Uterus (tissue), 4 donors: ENCODE results near the gene UGT1A4. TPM values are rescaled to one million over a fixed set of nuclear protein-coding genes. Genes with fewer than 3 reads are reported as not detected.

Source experiments
- DNase-seq, 2 donors: peaks; one replicate each; pipeline ENCODE4 v3.0.0-alpha.2; 2019 to 2020
- H3K27ac ChIP-seq, 2 donors: fragments of 200-600 bp; sonication (generic); 1 replicate in 1 of 2; 2 replicates in 1 of 2; pipeline ENCODE4 v1.5.1; 2016 to 2018
- H3K27me3 ChIP-seq, 2 donors: fragments of 200-600 bp; sonication (generic); one replicate each; pipeline ENCODE4 v1.5.1; 2018 to 2019; ENCODE audit warnings: control low read depth in 1 of 2
- H3K36me3 ChIP-seq, 2 donors: fragments of 200-600 bp; sonication (generic); one replicate each; pipeline ENCODE4 v1.5.1; 2019; ENCODE audit warnings: control low read depth in 1 of 2
- H3K4me1 ChIP-seq, 2 donors: fragments of 200-600 bp; sonication (generic); one replicate each; pipeline ENCODE4 v1.5.1; 2018 to 2019; ENCODE audit warnings: control low read depth in 1 of 2
- H3K4me3 ChIP-seq, 2 donors: fragments of 200-600 bp; sonication (generic); 1 replicate in 1 of 2; 2 replicates in 1 of 2; pipeline ENCODE4 v1.5.1; 2018 to 2019; ENCODE audit warnings: mild to moderate bottlenecking in 1 of 2
- H3K9me3 ChIP-seq, 2 donors: fragments of 200-600 bp; sonication (generic); one replicate each; pipeline ENCODE4 v1.5.1; 2019; ENCODE audit warnings: control low read depth in 1 of 2
- POLR2A ChIP-seq, 2 donors: fragments of 450-650 bp; IDR thresholded peaks; one replicate each; pipeline ENCODE4 v1.6.1; 2016; ENCODE audit warnings: antibody characterized with exemption in 2 of 2, mild to moderate bottlenecking in 1 of 2, moderate library complexity in 1 of 2
- intact Hi-C: fragments of 100-400 bp; cut with DNase I; formaldehyde crosslinking; loops from one replicate; pipeline ENCODE4 v1.15.1; 2023; ENCODE audit warnings: low total_unique reads
- total RNA-seq, 4 donors: library from RNA; depleted of rRNA in 3 of 4; stranded (reverse); fragments of >200 nt in 3 of 4; gene quantifications; one replicate each; pipeline versions ENCODE4 v1.1.0 to v1.2.4, GENCODE V29; 2014 to 2023
- TF ChIP-seq, protein P1 (sequence below), 4 experiments: fragments of 200-600 bp in 2 of 4; fragments of 450-650 bp in 2 of 4; sonication (generic) in 2 of 4; IDR thresholded peaks; one replicate each; pipeline ENCODE4 v1.5.1; 2016 to 2019; ENCODE audit warnings: antibody characterized with exemption in 4 of 4, mild to moderate bottlenecking in 2 of 4, moderate library complexity in 1 of 4
- donor health status: DM: yes; HTN: yes; CAD: no.

The UGT1A4 gene
- not detected for total RNA-seq

DNA sequence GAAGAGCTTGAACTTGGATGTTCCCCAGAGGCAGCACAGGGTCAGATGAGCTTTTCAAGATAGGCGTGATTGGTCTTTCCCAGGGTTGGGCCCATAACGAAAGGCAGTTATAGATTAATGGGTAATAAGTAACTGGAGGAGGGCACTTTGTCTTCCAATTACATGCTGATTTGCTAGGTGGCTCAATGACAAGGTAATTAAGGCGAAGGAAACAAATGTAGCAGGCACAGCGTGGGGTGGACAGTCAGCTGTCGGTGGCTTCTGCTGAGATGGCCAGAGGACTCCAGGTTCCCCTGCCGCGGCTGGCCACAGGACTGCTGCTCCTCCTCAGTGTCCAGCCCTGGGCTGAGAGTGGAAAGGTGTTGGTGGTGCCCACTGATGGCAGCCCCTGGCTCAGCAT is at the start of gene UGT1A4:
Gene UGT1A4, plus strand, starts transcription at position 185 of the 400 bp plus-strand sequence. Its CDS starts 85 bp downstream, at position 270.
- TF ChIP-seq, protein P1, sequence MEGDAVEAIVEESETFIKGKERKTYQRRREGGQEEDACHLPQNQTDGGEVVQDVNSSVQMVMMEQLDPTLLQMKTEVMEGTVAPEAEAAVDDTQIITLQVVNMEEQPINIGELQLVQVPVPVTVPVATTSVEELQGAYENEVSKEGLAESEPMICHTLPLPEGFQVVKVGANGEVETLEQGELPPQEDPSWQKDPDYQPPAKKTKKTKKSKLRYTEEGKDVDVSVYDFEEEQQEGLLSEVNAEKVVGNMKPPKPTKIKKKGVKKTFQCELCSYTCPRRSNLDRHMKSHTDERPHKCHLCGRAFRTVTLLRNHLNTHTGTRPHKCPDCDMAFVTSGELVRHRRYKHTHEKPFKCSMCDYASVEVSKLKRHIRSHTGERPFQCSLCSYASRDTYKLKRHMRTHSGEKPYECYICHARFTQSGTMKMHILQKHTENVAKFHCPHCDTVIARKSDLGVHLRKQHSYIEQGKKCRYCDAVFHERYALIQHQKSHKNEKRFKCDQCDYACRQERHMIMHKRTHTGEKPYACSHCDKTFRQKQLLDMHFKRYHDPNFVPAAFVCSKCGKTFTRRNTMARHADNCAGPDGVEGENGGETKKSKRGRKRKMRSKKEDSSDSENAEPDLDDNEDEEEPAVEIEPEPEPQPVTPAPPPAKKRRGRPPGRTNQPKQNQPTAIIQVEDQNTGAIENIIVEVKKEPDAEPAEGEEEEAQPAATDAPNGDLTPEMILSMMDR (IDR thresholded peaks at IDR 0.05) = no peak
- TF ChIP-seq POLR2A (IDR thresholded peaks at IDR 0.05) = no peak
- Histone ChIP-seq H3K27ac (no peak within 1 kb of the TSS), H3K27me3 (no peaks in the 10 kb centered on the region), H3K4me1 (no peaks in the 10 kb centered on the region), H3K9me3 (no peaks in the 10 kb centered on the region), H3K4me3 (no peak within 1 kb of the TSS), H3K36me3 (no peaks in the 10 kb centered on the region)
- intact Hi-C loops = no loop called here
- no peak for DNase-seq

DNA sequence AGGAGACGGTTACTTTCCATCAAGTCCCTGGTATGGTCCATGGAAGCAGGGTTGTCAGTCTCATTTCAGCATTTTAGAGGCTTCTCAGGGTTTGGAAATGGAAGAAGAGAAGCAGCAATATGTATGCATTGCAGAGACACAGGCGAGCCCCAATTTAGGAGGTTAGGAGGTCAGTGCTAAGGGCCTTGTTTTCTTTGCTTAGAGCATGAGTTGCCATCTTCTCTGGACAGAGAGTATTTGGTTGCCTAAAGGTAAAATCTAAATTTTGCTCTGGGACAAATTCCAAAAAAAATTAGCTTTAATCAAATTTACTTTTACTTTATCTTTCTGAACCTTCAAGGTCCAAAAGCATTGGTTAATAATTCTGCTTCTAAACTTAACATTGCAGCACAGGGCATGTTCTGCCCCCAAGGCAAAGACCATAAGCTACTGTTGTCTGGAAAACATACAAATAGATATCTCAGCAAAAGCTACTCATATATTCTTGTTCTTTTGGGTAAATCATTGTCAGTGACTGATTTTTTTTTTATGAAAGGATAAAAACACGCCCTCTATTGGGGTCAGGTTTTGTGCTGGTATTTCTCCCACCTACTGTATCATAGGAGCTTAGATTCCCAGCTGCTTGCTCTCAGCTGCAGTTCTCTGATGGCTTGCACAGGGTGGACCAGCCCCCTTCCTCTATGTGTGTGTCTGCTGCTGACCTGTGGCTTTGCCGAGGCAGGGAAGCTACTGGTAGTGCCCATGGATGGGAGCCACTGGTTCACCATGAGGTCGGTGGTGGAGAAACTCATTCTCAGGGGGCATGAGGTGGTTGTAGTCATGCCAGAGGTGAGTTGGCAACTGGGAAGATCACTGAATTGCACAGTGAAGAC is 47.0 kb upstream of the UGT1A4 start, which contains the start of gene UGT1A9:
Gene UGT1A9, plus strand, starts transcription at position 609 of the 872 bp plus-strand sequence. Its CDS starts 37 bp downstream, at position 646.
- Histone ChIP-seq H3K36me3 (no peaks in the 10 kb centered on the region), H3K4me3 (no peak within 1 kb of the TSS), H3K4me1 (no peaks in the 10 kb centered on the region), H3K27me3 (no peaks in the 10 kb centered on the region), H3K27ac (no peak within 1 kb of the TSS), H3K9me3 (no peaks in the 10 kb centered on the region)
- DNase-seq = no peak
- intact Hi-C loops = no loop called here
- TF ChIP-seq, protein P1 (IDR thresholded peaks at IDR 0.05) = no peak
- TF ChIP-seq POLR2A (IDR thresholded peaks at IDR 0.05) = no peak

DNA sequence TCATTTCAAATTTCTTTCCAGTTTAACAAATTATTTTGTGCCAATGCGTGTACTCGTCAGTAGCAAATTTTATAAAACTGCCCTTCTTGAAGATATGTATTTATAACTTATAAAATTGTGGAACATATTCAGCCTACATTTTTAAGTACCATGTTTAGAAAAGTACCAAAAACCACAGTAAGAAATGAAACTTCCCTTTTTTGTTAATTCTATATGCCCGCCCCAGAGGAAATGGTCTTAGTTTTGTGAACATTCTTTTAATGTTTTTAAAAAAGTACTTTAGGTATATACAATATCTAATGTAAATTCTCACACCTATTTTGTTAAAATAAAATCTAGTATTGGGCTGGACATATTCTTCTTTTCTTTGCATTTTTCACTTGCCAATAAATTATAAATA is 45.6 kb upstream of the UGT1A4 start:
- no peaks in the 10 kb centered on the region for H3K36me3 ChIP-seq
- no peaks in the 10 kb centered on the region for H3K9me3 ChIP-seq
- H3K4me1 ChIP-seq = no peaks in the 10 kb centered on the region
- no peaks in the 10 kb centered on the region for H3K27me3 ChIP-seq
- TF ChIP-seq, protein P1 (IDR thresholded peaks at IDR 0.05) = no peak
- no peak for TF ChIP-seq POLR2A (IDR thresholded peaks at IDR 0.05)
- intact Hi-C loops = no loop called here
- DNase-seq = no peak
- H3K27ac ChIP-seq = no peak overlapping the region
- H3K4me3 ChIP-seq = no peak overlapping the region

DNA sequence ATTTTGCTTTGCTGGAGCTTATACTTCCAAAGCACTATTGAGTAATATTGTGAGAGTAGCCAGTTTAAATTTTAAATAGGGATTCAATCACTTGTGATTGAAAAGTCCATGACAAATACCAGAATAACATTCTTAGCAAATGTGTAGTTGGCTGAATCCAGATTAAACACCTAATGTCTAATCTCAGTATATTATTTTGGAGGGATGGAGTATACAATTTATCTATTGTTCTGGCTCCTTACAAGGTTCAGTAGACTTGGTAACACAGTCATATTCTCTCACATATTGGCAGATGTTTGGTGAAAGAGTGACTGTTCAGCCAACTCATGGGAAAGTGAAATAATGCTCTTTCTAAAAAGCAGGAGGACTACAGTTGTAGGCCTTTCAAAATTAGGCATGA is 44.6 kb upstream of the UGT1A4 start:
- no peak for DNase-seq
- no peaks in the 10 kb centered on the region for H3K9me3 ChIP-seq
- no peaks in the 10 kb centered on the region for H3K36me3 ChIP-seq
- no peak for TF ChIP-seq POLR2A (IDR thresholded peaks at IDR 0.05)
- TF ChIP-seq, protein P1 (IDR thresholded peaks at IDR 0.05) = no peak
- intact Hi-C loops = no loop called here
- H3K4me3 ChIP-seq = no peak overlapping the region
- no peaks in the 10 kb centered on the region for H3K27me3 ChIP-seq
- no peaks in the 10 kb centered on the region for H3K4me1 ChIP-seq
- no peak overlapping the region for H3K27ac ChIP-seq

DNA sequence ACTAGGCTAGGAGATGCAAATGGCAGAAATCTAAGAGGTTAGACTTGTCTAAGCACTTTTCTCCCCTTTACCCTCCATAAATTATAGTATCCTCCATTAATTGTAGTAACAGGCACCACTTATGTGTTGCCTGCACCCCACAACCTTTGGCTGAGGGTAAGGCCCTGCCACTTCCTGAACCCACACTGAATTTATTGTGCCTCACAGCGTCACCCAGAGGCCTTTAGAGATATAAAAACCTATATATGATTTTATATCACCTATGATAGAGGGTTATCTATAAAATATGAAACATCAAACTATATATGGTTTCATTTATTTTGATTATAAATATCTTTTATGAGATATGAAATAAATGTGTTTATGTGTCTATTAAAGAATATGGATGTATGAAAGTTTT is 44.2 kb upstream of the UGT1A4 start:
- intact Hi-C loops = no loop called here
- H3K4me3 ChIP-seq = no peak overlapping the region
- no peaks in the 10 kb centered on the region for H3K4me1 ChIP-seq
- TF ChIP-seq POLR2A (IDR thresholded peaks at IDR 0.05) = no peak
- TF ChIP-seq, protein P1 (IDR thresholded peaks at IDR 0.05) = no peak
- DNase-seq = no peak
- H3K27ac ChIP-seq = no peak overlapping the region
- no peaks in the 10 kb centered on the region for H3K36me3 ChIP-seq
- no peaks in the 10 kb centered on the region for H3K27me3 ChIP-seq
- H3K9me3 ChIP-seq = no peaks in the 10 kb centered on the region
